ENCODE results near the gene DRAM1. TPM values are rescaled to one million over a fixed set of nuclear protein-coding genes. Genes with fewer than 3 reads are reported as not detected.

DRAM1 gene, protein sequence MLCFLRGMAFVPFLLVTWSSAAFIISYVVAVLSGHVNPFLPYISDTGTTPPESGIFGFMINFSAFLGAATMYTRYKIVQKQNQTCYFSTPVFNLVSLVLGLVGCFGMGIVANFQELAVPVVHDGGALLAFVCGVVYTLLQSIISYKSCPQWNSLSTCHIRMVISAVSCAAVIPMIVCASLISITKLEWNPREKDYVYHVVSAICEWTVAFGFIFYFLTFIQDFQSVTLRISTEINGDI
- 20.6 to 27.4 TPM (median 24.8 TPM) in 5 replicates for total RNA-seq (2022; extraction: Qiagen RNA extraction)

DNA sequence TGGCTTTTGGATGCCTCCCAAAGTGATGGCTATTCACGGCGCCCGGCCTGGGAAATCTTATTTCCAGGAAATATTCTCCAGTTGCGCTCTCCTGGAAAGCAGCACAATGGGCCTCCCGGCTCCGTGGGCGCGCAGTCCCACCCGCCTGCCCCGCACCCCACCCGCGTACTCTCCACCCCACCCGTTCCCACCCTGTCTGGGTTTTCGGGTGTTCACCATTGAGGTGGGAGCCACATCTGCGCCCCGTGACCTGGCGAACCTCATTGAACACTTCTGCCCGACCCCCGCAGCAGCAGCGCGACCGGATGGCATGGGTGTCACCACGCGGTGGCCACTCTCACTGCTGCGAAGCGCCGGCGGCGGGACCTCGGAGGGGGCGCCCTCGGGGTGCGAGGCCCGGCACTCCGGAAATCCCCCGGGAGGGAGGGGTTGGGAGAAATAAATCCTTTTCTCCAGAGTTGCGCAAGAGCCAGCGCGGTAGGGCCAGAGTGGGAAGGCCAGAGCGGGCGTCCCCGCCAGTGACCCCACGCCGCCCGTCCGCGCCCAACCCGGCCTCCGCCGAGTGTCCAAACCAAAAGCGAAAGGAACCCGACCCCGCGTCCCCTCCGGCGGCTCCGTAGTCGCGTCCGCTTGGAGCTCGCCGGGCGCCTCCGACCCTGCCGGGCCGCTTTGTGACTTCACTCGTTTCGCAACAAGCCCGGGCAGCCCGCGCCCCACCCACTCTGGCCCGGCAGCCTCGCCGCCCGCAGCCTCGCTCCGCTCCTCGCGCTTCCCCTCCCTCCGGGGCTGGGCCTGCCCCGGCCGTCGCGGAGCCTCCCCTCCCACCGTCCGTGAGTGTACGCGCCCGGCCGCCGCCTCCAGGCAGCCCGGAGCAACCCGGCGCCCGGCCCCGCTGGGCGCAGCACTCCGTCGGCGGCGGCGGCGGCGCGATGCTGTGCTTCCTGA is at the start of gene DRAM1:
Gene DRAM1 (plus strand): TSS at position 720 of the 945 bp plus-strand sequence. CDS start 210 bp downstream, at position 930.

DNA sequence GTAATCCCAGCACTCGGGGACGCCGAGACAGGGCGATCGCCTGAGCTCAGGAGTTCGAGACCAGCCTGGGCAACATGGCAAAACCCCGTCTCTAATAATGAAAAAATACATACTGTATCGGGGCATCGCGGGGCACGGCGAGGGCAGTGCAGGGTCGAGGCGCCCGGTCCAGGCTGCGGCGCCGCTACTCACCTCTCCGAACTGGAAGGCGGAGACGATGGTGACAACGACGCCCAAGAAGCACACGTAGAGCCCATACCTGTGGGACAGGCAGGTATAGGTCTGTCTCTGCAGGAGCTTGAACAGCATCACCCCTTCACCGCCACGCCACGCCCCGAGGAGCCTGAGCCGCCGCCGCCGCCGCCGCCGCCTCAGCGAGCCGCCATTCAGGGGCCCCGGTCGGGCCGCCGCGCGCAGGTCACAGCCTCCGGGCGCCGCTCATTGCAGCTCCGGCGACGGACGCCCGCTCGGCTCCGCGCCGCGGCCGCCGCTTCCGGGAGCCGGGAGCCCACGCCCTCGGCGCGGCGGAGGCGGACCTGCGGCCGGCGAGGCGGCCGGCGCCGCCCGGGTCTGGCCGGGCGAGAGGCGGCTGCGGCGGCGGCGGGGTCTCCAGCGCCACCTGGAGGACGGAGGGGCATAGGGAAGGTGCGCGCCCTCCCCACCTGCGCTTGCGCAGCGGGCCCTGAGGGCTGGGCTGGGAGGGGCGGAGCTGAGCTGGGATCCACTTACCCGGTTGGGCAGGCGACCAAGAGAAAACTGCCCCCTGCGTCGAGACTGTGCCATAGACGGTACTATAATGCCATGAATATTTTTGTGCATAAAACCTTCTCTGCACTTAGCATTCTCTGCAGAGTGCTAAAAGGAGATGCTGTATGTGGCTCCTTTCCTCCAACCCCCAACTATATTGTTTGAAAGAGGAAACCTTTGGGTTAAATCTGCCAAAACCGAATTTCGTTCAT is 46.7 kb upstream of the DRAM1 start, which contains the start of gene GNPTAB:
Gene GNPTAB (minus strand): TSS at position 593 of the 959 bp plus-strand sequence. CDS start 284 bp downstream, at position 309.

Other genes with a start within 250 kb of the DRAM1 start
- 48.8 to 71.4 TPM (median 68.9 TPM) in 5 replicates for gene CHPT1, start 179.9 kb upstream of the DRAM1 start, total RNA-seq (2022; extraction: Qiagen RNA extraction)
- gene SYCP3, start 138.1 kb upstream of the DRAM1 start, total RNA-seq (2022; extraction: Qiagen RNA extraction): 0.13 TPM in 1 of 5 replicates, not detected in the others
- gene GNPTAB, start 46.6 kb upstream of the DRAM1 start, total RNA-seq (2022; extraction: Qiagen RNA extraction): 11.7 to 15.9 TPM (median 14.0 TPM) in 5 replicates
- 28.9 to 37.4 TPM (median 31.3 TPM) in 5 replicates for gene WASHC3, start 184.4 kb downstream of the DRAM1 start, total RNA-seq (2022; extraction: Qiagen RNA extraction)
- 64.1 to 90.8 TPM (median 66.7 TPM) in 5 replicates for gene NUP37, start 242.5 kb downstream of the DRAM1 start, total RNA-seq (2022; extraction: Qiagen RNA extraction)
- 18.7 to 25.3 TPM (median 22.1 TPM) in 5 replicates for gene PARPBP, start 242.6 kb downstream of the DRAM1 start, total RNA-seq (2022; extraction: Qiagen RNA extraction)